HEK293 (cell line): Measurements from ENCODE around the gene SLC25A42.
"Not testable (repeated sequence)": the region's sequence is repeated elsewhere in the genome, so short reads cannot be mapped to it uniquely, and the experiment has no call there.

Experiments
- ZNF266 ChIP-seq: fragments of 450-650 bp; formaldehyde crosslinking; IDR thresholded peaks from 2 replicates; pipeline ENCODE4 v1.5.1; 2016; ENCODE audit warnings: missing biosample characterization, missing genetic modification characterization, low read depth
- TF ChIP-seq, protein P1 (sequence below): fragments of 450-650 bp; formaldehyde crosslinking; IDR thresholded peaks from 2 replicates; pipeline ENCODE4 v1.5.1; 2016; ENCODE audit warnings: missing biosample characterization, missing genetic modification characterization
- TF ChIP-seq, protein P2 (sequence below): IDR thresholded peaks from 2 replicates; pipeline ENCODE4 v1.6.1; 2011; ENCODE audit warnings: mild to moderate bottlenecking, low read depth, low read length, borderline replicate concordance

DNA sequence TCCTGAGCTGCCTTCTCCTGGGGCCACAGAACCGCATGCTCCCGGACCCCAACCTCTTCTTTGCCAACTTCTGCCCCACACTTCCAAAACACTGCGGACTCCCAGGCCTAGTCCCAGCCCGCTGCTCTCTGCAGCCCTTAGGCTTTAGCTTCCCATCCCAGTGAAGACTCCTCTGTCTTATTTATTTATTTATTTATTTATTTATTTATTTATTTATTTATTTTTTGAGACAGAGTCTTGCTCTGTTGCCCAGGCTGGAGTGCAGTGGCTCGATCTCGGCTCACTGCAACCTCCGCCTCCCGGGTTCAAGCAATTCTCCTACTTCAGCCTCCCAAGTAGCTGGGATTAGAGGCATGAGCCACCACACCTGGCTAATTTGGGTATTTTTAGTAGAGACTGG lies 84.7 kb downstream of the SLC25A42 start:
- TF ChIP-seq, protein P1, sequence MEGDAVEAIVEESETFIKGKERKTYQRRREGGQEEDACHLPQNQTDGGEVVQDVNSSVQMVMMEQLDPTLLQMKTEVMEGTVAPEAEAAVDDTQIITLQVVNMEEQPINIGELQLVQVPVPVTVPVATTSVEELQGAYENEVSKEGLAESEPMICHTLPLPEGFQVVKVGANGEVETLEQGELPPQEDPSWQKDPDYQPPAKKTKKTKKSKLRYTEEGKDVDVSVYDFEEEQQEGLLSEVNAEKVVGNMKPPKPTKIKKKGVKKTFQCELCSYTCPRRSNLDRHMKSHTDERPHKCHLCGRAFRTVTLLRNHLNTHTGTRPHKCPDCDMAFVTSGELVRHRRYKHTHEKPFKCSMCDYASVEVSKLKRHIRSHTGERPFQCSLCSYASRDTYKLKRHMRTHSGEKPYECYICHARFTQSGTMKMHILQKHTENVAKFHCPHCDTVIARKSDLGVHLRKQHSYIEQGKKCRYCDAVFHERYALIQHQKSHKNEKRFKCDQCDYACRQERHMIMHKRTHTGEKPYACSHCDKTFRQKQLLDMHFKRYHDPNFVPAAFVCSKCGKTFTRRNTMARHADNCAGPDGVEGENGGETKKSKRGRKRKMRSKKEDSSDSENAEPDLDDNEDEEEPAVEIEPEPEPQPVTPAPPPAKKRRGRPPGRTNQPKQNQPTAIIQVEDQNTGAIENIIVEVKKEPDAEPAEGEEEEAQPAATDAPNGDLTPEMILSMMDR (tag by site-specific recombination), result not testable (repeated sequence)
- not testable (repeated sequence) for TF ChIP-seq ZNF266 (tag by site-specific recombination)
- TF ChIP-seq, protein P2, sequence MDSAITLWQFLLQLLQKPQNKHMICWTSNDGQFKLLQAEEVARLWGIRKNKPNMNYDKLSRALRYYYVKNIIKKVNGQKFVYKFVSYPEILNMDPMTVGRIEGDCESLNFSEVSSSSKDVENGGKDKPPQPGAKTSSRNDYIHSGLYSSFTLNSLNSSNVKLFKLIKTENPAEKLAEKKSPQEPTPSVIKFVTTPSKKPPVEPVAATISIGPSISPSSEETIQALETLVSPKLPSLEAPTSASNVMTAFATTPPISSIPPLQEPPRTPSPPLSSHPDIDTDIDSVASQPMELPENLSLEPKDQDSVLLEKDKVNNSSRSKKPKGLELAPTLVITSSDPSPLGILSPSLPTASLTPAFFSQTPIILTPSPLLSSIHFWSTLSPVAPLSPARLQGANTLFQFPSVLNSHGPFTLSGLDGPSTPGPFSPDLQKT, result not testable (repeated sequence)
